Ovary (tissue), 9 donors: ENCODE measurements around the gene AIFM2. TPM values are rescaled to one million over a fixed set of nuclear protein-coding genes. Genes with fewer than 3 reads are reported as not detected.

ENCODE experiments used
- DNase-seq, 5 donors: peaks; one replicate each; pipeline ENCODE4 v3.0.0-alpha.2; 2019 to 2020
- H3K27ac ChIP-seq, 2 donors: fragments of 200-600 bp; one replicate each; pipeline versions ENCODE4 v1.5.1 to v1.8.0; 2019 to 2022
- H3K27me3 ChIP-seq: fragments of 200-600 bp; one replicate; pipeline ENCODE4 v1.8.0; 2022
- H3K36me3 ChIP-seq: fragments of 200-600 bp; sonication (generic); one replicate; pipeline ENCODE4 v1.5.1; 2019
- H3K4me1 ChIP-seq: one replicate; pipeline ENCODE4 v1.8.1; 2013; ENCODE audit warnings: mild to moderate bottlenecking, moderate library complexity; ENCODE audit not compliant: insufficient read depth
- H3K4me3 ChIP-seq: fragments of 200-600 bp; sonication (generic); one replicate; pipeline ENCODE4 v1.5.1; 2017
- H3K9me3 ChIP-seq, 2 donors: fragments of 200-600 bp in 1 of 2; sonication (generic) in 1 of 2; one replicate each; pipeline versions ENCODE4 v1.5.1 to v1.8.1; 2013 to 2019; ENCODE audit warnings: mild to moderate bottlenecking in 1 of 2, moderate library complexity in 1 of 2
- CTCF ChIP-seq, 3 donors: fragments of 450-650 bp in 2 of 3; fragments of 200-600 bp in 1 of 3; IDR thresholded peaks; one replicate each; pipeline versions ENCODE4 v1.5.1 to v1.8.0; 2016 to 2022; ENCODE audit warnings: antibody characterized with exemption in 3 of 3, mild to moderate bottlenecking in 1 of 3
- EP300 ChIP-seq: sonication (generic); formaldehyde crosslinking; IDR thresholded peaks from one replicate; pipeline ENCODE4 v1.6.1; 2017; ENCODE audit warnings: antibody characterized with exemption
- POLR2A ChIP-seq: fragments of 450-650 bp; IDR thresholded peaks from one replicate; pipeline ENCODE4 v1.6.1; 2017; ENCODE audit warnings: antibody characterized with exemption, mild to moderate bottlenecking, moderate library complexity
- WGBS, 3 donors: extraction: QIAGEN DNeasy Blood & Tissue Kit in 1 of 3; methylation state at CpG; one replicate each; pipeline versions ENCODE4 v1.1.5 to v1.1.7; 2013 to 2017; 5-methylcytosine and 5-hydroxymethylcytosine counted together
- intact Hi-C, 4 donors: fragments of 100-400 bp; cut with DNase I; formaldehyde crosslinking; loops; one replicate each; pipeline versions ENCODE4 v1.11.0 to v1.15.1; 2022 to 2023
- polyA plus RNA-seq, 2 donors: library from polyadenylated mRNA; stranded (reverse); fragments of 200-250 nt in 1 of 2; fragments of 350-450 nt in 1 of 2; fragmentation: Illumina TruSeq in 1 of 2; extraction: RNeasy Lipid Tissue Mini Kit (QIAGEN cat#74804) in 1 of 2; gene quantifications; one replicate each; pipeline ENCODE4 v1.2.3, GENCODE V29; 2013 to 2014
- total RNA-seq, 7 donors: library from RNA; depleted of rRNA in 2 of 7; stranded (reverse); fragments of >200 nt in 2 of 7; fragmentation: NEBNext Ultra II Directional in 3 of 7; extraction: Animal tissue kit (Norgen Biotek cat#: 25700) in 3 of 7; gene quantifications; one replicate each; pipeline versions ENCODE4 v1.1.0 to v1.2.4, GENCODE V29; 2016 to 2023
- donor health status: DM: no; HTN: no; CAD: no; lungs with moderate emphysema.
- donor health status: DM: no; HTN: no; CAD: no.
- donor health status: Bipolar disorder and iron deficiency.
- donor health status: DM: yes; HTN: yes; CAD: no.
- donor health status: DM: no; HTN: no; CAD: no.
- donor health status: DM: yes; HTN: yes; CAD: no.

The AIFM2 gene
- total and polyA plus RNA-seq, 9 donors = 5.7 to 13.9 (median 7.2) TPM

GRCh38 chr10:70145166-70145665 is 12.6 kb upstream of the AIFM2 start:
- Histone ChIP-seq H3K36me3 (no peaks in the 10 kb centered on the region), H3K27me3 (no peaks in the 10 kb centered on the region), H3K4me3 (peak overlapping the region; percentile 49), H3K4me1 (peaks cover 10% of the 10 kb centered on the region), H3K27ac (peak overlapping the region; percentile 30 to 91), H3K9me3 (no peaks in the 10 kb centered on the region)
- TF ChIP-seq POLR2A = peak; percentile 22
- TF ChIP-seq CTCF (IDR thresholded peaks at IDR 0.05) = no peak
- 6 to 16% (median 8%) methylated on average over 14 to 28 of the region's 28 CpGs for WGBS, 3 donors
- intact Hi-C loops = no loop called here
- peak in 3 of 5 donors; percentile 44 to 58 (median 56) for DNase-seq

- intact Hi-C loops = no loop called here
- Histone ChIP-seq H3K9me3 (no peaks in the 10 kb centered on the region), H3K27me3 (no peaks in the 10 kb centered on the region), H3K4me1 (peaks cover 10% of the 10 kb centered on the region), H3K27ac (peak overlapping the region in 1 of 2 donors; percentile 91), H3K4me3 (peak overlapping the region; percentile 49), H3K36me3 (no peaks in the 10 kb centered on the region)
- no peak for DNase-seq
- TF ChIP-seq POLR2A (no peak), EP300 (no peak), CTCF (IDR thresholded peaks at IDR 0.05) (no peak)
- 76 to 85% (median 76%) methylated on average over 18 of the region's 18 CpGs for WGBS, 3 donors
These were observed 11.9 kb upstream of the AIFM2 start for GRCh38 chr10:70144372-70145110.

GRCh38 chr10:70142555-70142954 is 9.9 kb upstream of the AIFM2 start:
- intact Hi-C loops = no loop called here
- no peak for DNase-seq
- no peaks in the 10 kb centered on the region for H3K36me3 ChIP-seq
- 90 to 95% (median 94%) methylated on average over 10 of the region's 10 CpGs for WGBS, 3 donors
- H3K27ac ChIP-seq = no peak overlapping the region
- H3K4me3 ChIP-seq = no peak overlapping the region
- H3K4me1 ChIP-seq = peaks cover 10% of the 10 kb centered on the region
- H3K27me3 ChIP-seq = no peaks in the 10 kb centered on the region
- no peak for TF ChIP-seq EP300
- H3K9me3 ChIP-seq = no peaks in the 10 kb centered on the region

- no peak overlapping the region for H3K4me3 ChIP-seq
- H3K9me3 ChIP-seq = no peaks in the 10 kb centered on the region
- 80 to 92% (median 91%) methylated on average over 5 of the region's 5 CpGs for WGBS, 3 donors
- H3K4me1 ChIP-seq = peaks cover 10% of the 10 kb centered on the region
- H3K27ac ChIP-seq = no peak overlapping the region
- intact Hi-C loops = no loop called here
- H3K36me3 ChIP-seq = no peaks in the 10 kb centered on the region
- no peak for TF ChIP-seq CTCF (IDR thresholded peaks at IDR 0.05)
- no peak for TF ChIP-seq EP300
- no peak for TF ChIP-seq POLR2A
- no peak for DNase-seq
- no peaks in the 10 kb centered on the region for H3K27me3 ChIP-seq
These were observed 7.7 kb upstream of the AIFM2 start for GRCh38 chr10:70140297-70140696.

- H3K4me1 ChIP-seq = peaks cover 8% of the 10 kb centered on the region
- no peaks in the 10 kb centered on the region for H3K9me3 ChIP-seq
- intact Hi-C loops = no loop called here
- TF ChIP-seq POLR2A = no peak
- no peak for TF ChIP-seq CTCF (IDR thresholded peaks at IDR 0.05)
- no peak for TF ChIP-seq EP300
- 79 to 92% (median 87%) methylated on average over 6 of the region's 6 CpGs for WGBS, 3 donors
- no peaks in the 10 kb centered on the region for H3K27me3 ChIP-seq
- no peaks in the 10 kb centered on the region for H3K36me3 ChIP-seq
- no peak overlapping the region for H3K27ac ChIP-seq
- no peak for DNase-seq
- H3K4me3 ChIP-seq = no peak overlapping the region
These were observed 7.3 kb upstream of the AIFM2 start for GRCh38 chr10:70139997-70140250.
